Left hindlimb (tissue), 1 donor: Measurements from ENCODE around the gene WDR5B.
A peak's percentile ranks its signal among the peaks of the same experiment; 100 is the strongest.
"Not testable (repeated sequence)": the region's sequence is repeated elsewhere in the genome, so short reads cannot be mapped to it uniquely, and the experiment has no call there.

Source experiments
- DNase-seq: peaks from one replicate; pipeline ENCODE4 v3.0.0-alpha.2; 2018

WDR5B gene

DNA sequence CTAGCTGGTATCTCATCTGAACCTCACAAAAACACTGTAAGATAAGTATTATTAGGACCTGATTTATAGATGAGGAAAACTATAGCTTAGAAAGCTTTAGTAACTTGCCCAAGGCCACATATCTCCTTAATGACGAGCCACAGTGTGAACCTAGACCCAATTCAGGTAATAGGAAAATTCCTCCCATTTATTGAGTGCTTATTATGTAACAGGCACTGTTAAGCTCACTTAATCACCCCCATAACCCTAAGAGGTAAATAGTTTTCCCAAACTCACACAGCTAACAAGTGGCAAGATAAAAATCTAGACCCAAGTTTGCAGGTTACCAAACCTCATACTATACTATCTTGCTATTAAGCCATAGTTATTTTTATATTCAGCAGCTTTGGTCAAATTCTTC lies 7.9 kb downstream of the WDR5B start:
- no peak for DNase-seq

- DNase-seq = no peak
These were observed 9.7 kb downstream of the WDR5B start for GRCh38 chr3:122406198-122406597.

DNA sequence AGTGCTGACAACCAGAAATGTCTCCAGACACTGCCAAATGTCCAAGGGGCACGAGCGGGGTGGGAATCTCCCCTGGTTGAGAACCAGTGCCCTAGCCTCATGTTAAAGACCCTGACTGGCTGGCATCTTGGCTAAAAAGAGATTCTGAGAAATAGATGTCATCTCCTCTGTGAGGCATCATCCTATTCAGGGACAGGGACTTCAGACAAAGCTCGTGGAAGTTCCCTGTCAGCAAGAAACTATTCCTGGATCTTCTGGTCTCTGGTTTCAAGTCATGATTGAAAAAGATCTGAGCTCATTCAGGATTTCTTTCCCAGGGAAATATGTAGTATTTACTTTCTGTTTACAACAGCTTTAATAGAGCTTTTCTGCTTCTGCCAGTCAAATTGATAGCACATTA lies 10.8 kb downstream of the WDR5B start:
- DNase-seq = no peak

DNA sequence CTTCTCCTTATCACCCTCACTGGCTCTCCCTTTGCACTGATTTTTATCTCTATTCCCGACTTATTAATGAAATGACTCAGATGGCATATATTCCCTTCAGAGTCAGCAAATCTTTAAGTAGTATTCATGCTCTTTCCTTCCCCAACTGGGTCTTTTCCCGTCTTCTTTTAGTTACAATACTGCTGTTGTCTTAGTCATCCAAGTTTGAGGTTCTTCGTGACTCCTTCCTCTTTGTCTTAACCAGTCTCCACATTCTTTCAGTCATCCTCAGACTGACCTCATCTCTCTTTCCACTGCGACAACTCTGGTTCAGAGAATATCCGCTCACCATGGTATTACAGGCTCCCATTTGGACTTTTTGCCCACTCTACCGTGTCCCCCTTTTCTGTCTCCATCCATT lies 12.4 kb downstream of the WDR5B start:
- no peak for DNase-seq

- DNase-seq = no peak
These were observed 16.9 kb downstream of the WDR5B start for GRCh38 chr3:122398920-122399319.

DNA sequence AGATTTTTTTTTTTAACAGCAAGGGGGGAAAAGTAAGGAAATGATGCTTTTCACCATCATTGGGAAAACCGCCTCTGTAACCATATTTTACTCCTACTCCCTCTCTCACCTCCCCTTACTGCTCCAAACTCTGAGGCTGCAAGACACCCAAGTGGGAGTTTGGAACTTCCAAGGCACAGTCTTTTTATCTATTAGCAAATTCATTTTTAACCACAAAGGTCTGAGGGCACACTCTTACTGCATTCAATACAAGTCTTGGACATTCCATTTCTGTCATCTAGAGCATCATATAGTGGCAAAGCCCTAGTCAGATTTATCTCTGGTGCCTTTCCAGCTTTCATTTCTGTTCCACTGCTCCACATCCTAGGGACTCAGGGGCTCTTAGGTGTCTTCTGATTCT lies 18.7 kb downstream of the WDR5B start:
- no peak for DNase-seq

- DNase-seq = no peak
These were observed 19.4 kb downstream of the WDR5B start for GRCh38 chr3:122396511-122396910.

GRCh38 chr3:122395582-122395981 lies 20.3 kb downstream of the WDR5B start:
- no peak for DNase-seq

- no peak for DNase-seq
These were observed 21.7 kb downstream of the WDR5B start for GRCh38 chr3:122394173-122394572.

GRCh38 chr3:122392868-122393844 lies 22.7 kb downstream of the WDR5B start:
- DNase-seq = no peak

DNA sequence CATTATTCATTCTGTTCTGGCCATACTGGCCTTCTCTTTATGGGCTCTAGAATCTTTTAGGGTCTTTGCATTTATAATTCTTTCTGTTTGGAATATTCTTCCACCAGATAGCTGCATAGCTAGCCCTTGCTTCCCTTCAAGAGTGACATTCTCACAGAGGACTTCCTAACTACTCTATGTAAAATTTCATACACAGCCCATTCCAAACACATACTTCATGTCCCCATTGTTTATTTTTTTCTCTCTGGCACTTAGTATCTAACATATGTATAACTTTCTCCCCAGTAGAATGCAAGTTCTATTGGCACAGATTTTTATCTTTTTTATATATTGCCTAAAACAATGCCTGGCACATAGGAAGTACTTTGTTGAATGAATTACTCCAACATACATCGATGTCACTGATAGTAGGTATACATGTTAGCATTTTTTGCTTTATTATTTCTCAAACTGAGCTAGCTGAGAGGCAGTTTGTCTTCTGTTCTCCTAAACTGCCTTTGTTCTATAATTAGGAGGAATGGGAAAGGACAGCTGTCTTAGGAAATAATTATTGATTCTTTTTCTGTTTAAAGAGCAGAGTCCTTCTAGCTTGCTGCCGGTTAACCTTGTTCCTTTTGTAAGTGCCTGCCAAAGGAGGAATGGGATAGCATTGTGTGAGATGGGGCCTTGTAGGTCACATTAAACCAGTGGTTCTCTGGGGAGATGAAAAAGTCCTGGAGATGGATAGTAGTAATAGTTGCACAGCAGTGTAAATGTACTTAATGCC lies 24.0 kb downstream of the WDR5B start:
- DNase-seq = no peak

- no peak for DNase-seq
These were observed 25.2 kb downstream of the WDR5B start for GRCh38 chr3:122390665-122391064.

- DNase-seq = no peak
These were observed 26.0 kb downstream of the WDR5B start for GRCh38 chr3:122389892-122390291.

- no peak for DNase-seq
These were observed 26.7 kb downstream of the WDR5B start for GRCh38 chr3:122389197-122389596.

GRCh38 chr3:122387709-122388108 lies 28.2 kb downstream of the WDR5B start:
- DNase-seq = no peak

- DNase-seq = peak; percentile 95
These were observed 31.8 kb downstream of the WDR5B start, which contains the start of gene FAM162A for GRCh38 chr3:122383771-122384697. TSS of gene FAM162A (plus strand) at chr3:122384182. CDS start at chr3:122384266, 84 bp downstream.

DNA sequence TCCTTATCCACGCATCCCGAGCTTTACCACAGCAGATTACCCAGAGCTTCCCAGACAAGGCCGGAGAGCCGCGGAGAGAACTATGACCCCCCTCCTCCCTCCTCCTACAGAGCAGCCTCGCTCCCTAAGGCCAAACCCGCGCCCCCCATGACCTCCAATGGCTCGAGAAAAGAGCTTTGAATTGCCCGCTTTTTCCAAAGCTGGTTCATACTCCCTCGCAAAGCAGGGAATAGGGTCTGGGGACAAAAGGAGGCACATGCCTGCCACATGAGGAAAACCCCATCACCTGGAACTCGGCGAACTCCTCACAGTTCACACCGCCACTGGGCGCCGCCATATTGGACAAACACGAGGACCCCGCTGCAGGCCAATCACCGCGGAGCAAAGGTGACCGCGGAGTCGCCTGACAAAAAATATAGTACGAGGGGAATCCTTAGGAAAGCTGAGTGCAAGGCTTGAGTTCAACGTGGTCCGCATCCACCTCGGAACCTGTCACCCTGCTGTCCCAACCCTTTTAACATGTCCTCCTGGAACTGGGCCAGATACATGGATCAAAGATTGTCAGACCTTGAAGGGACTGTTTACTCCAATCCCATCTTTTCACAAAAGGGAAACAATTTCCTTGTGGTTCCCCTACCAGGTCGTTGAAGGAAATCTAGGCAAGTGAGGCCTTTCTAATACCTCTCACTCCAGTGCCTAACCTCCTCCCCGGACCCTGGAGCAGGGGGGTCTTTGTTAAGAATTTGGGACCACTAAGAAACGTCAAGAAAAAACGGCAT lies 32.8 kb downstream of the WDR5B start, which contains the start of gene MIX23:
TSS of gene MIX23 (minus strand) at position 344 of the 779 bp plus-strand sequence. CDS start at position 337, 7 bp downstream.
- DNase-seq = peak; percentile 91

DNA sequence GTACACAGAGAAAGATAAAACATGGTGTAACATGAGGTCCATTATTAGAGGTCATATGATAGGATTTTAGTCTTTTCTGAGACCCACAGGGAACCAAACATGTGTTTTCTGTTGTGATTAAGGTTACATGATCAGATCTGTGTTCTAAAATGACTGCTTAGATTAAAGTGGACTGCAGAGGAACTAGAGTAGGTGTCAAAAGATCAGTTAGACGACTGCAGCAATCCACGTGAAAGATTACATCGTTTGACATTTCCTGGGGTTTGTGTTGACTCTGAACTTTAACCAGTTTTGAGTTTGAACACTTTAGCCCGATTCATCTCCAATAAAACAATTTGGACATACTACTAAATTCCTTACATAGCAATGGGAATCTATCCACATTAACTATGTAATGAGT lies 37.9 kb downstream of the WDR5B start:
- no peak for DNase-seq

GRCh38 chr3:122374034-122374433 lies 41.8 kb downstream of the WDR5B start:
- DNase-seq = no peak

GRCh38 chr3:122366379-122366749 lies 49.5 kb downstream of the WDR5B start:
- no peak for DNase-seq

GRCh38 chr3:122365582-122366378 lies 50.1 kb downstream of the WDR5B start:
- not testable (repeated sequence) for DNase-seq
